Esophagus squamous epithelium (tissue), 4 donors: ENCODE measurements around the gene MAD1L1.

Experiments used
- CTCF ChIP-seq, 6 experiments: fragments of 450-650 bp in 4 of 6; fragments of 200-600 bp in 2 of 6; sonication (generic) in 2 of 6; IDR thresholded peaks; one replicate each; pipeline ENCODE4 v1.5.1; 2016 to 2019; ENCODE audit warnings: antibody characterized with exemption in 6 of 6, mild to moderate bottlenecking in 4 of 6, moderate library complexity in 4 of 6
- POLR2A ChIP-seq, 4 donors: fragments of 450-650 bp; IDR thresholded peaks; one replicate each; pipeline ENCODE4 v1.6.1; 2017; ENCODE audit warnings: antibody characterized with exemption in 4 of 4, mild to moderate bottlenecking in 4 of 4, moderate library complexity in 3 of 4

- no peak for TF ChIP-seq CTCF (IDR thresholded peaks at IDR 0.05)
- TF ChIP-seq POLR2A (IDR thresholded peaks at IDR 0.05) = no peak
These were observed 254.8 kb downstream of the MAD1L1 start for GRCh38 chr7:1977876-1978441.
